ENCODE data around the gene TSSK3.
A peak's percentile ranks its signal among the peaks of the same experiment; 100 is the strongest.
"Not testable (repeated sequence)": the region's sequence is repeated elsewhere in the genome, so short reads cannot be mapped to it uniquely, and the experiment has no call there.

The TSSK3 gene

DNA sequence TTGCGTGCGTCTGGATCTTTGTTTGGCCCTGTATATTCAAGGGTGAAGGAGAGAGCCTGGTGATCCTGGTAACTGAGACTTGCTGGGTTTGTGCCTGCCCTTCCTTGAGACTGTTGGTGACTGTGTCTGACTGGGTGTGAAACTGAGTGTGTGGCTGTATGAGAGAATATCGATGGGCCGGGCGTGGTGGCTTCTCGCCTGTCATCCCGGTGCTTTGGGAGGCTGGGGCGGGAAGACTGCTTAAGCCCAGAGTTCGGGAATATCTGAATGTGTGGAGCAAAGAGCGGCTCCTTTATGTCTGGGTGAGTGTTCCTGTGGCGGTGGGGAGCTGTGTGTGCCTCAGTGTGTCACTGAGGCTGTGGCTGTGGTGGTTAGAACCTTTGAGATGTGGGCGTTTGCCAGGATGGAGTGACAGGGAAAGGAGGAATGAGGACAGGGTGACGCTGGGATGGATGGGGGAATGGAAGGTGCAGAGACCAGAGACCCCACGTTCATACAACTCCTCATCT lies 23.6 kb upstream of the TSSK3 start:
- no peak for ATAC-seq

- peak; percentile 78 to 82 for ATAC-seq
These were observed 22.9 kb upstream of the TSSK3 start for GRCh38 chr1:32339363-32339978.

- ATAC-seq, result no peak
These were observed 21.1 kb upstream of the TSSK3 start for GRCh38 chr1:32341186-32341757.

DNA sequence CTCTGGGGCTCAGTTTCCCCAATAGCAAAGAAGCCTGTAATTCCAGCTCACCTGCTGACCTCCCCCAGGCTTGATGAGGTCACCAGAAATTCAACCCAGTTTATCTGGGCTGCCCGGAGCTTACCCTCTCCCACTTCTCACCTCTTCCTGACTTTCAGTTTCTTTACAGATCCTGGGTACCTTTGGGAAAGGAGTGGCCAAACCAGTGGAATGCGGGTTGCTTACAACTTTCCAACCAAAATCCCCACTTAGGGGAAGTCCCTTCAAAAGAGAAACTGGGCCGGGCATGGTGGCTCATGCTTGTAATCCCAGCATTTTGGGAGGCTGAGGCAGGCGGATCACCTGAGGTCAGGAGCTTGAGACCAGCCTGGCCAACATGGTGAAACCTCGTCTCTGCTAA lies 20.4 kb upstream of the TSSK3 start:
- ATAC-seq, result no peak

- ATAC-seq, result no peak
These were observed 19.6 kb upstream of the TSSK3 start for GRCh38 chr1:32342704-32343103.

- no peak for ATAC-seq
These were observed 17.0 kb upstream of the TSSK3 start for GRCh38 chr1:32345289-32345827.

DNA sequence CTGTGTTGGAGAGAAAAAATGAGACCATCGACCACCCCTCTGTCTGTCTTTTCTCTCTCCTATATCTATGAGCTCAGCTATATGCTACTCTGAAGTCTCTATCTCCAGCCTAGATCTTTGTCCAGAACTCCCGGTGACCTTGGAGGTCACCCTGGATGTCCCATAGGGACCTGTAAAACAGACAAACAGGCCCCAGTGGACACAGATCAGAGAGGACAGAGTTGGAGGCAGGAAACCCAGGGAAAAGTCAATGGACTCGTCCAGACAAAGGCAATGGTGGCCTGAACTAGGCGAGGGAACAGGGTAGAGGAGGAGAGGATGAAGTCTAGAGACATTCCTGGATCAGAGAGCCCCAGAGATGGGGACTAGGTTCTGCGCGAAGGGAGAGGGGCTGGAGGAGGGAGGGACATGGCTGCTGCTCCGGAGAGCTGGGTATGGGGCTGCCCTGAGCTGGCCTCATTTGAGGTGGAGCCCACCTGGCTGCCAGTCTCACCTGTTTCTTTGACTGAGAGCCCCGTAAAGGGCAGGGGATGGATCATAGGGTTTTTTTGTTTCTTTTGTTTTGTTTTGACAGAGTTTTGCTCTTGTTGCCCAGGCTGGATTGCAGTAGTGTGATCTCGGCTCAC lies 15.7 kb upstream of the TSSK3 start:
- no peak for ATAC-seq

DNA sequence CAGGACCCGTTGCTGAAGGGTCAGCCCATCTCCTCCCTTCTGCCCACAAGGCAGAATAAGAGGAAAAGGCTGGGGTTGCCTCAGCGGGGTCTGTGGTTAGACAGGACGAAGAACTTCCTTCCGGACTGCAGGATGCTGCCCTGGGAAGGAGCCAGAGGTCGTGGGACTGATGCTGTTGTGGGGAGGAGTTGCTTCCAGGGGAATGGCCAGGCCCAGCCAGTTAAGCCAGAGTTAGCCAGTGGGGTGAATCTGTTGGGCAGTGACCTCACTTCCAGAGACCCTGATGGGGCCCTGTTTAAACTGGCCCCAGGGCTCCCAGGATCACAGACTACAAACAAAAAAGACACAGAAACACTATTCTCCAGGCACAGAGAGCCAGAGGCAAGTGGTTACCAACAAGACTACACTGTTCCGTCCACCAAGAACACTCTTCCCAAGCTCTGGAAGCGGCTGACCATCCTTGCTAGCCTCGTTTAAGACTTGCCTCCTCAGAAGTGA lies 13.1 kb upstream of the TSSK3 start:
- ATAC-seq, result no peak

- ATAC-seq, result peak; percentile 54 to 58
These were observed 11.4 kb upstream of the TSSK3 start for GRCh38 chr1:32350785-32351398.

GRCh38 chr1:32351399-32352238 lies 10.7 kb upstream of the TSSK3 start:
- peak; percentile 97 to 98 for ATAC-seq

GRCh38 chr1:32352239-32352745 lies 10.0 kb upstream of the TSSK3 start:
- no peak for ATAC-seq

- no peak for ATAC-seq
These were observed 9.4 kb upstream of the TSSK3 start for GRCh38 chr1:32352831-32353383.

GRCh38 chr1:32353431-32353830 lies 8.9 kb upstream of the TSSK3 start:
- ATAC-seq, result no peak

GRCh38 chr1:32353886-32354570 lies 8.3 kb upstream of the TSSK3 start:
- ATAC-seq, result no peak

GRCh38 chr1:32355778-32356177 lies 6.6 kb upstream of the TSSK3 start:
- ATAC-seq, result not testable (repeated sequence)

DNA sequence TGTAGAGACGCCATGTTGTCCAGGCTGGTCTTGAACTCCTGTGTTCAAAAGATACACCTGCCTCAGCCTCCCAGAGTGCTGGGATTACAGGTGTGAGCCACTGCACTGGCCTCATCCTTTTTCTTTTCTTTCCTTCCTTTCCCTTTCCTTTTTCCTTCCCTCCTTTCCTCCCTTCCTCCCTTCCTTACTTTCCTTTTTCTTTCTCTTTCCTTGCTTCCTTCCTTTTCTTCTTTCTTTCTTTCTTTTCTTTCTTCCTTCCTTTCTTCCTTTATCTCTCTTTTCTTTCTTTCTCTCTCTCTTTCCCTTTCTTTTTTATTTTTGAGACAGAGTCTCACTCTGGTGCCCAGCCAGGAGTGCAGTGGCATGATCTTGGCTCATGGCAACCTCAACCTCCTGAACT lies 5.9 kb upstream of the TSSK3 start:
- ATAC-seq, result no peak

DNA sequence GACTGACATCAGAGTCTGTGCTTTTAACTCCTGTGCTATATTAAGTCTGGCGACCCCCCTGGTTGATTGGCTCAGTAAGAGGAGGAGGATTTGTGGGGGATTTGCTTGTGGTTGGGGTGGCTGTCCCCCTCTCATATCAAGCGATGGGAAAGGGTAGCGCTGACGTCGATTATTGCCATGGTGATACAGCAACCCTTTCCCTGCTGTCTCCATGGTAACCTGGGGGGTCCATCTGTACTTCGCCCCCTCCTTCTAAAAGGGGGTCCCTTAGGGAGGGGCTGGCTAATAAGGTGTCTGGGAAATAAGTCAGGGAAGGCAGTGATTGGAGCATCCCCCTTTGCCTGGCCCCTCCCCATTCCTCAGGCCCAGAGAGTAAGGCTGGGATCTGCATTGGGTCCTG lies 4.7 kb upstream of the TSSK3 start:
- ATAC-seq, result no peak

DNA sequence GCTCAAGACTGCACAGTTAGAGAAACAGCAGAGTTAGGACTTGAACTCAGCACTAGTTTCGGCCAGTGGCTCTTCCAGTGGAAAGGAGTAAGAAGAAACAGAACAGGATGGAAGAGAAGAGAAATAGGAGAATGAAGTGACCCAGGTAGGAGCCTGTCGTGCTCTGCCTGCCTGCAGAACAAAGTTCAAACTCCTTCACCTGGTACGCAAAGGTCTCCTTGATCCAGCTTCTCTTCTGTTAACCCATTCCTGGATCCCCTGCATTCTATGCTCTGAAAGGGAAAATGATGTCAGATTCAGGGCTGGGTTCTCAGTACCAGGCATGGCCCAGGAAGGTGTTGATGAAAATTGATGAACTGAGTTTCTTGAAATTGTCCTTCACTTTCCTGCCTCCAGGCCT lies 3.9 kb upstream of the TSSK3 start:
- ATAC-seq, result no peak

DNA sequence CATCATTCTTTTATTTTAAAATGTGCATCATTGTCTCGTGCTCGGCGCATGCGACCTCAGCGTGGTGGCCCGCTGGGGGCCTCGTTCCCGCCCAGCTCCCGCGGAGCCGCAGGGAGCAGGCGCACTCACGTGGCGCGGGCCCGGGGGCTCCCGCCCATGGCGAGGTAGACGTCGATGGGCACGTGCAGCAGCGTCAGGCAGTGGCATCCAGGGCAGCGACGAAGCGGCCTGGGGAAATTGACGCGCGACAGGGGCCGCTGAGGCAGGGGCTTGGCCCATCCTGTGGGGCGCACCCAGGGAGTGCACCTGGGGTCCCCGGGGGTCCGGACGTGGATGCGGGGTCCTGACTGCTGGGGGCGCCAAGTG lies 1.0 kb upstream of the TSSK3 start:
- no peak for ATAC-seq

GRCh38 chr1:32361674-32362473 lies 465 bp upstream of the TSSK3 start:
- ATAC-seq, result peak; percentile 45 to 52
